Measurements from ENCODE around the gene HYAL2.

GRCh38 chr3:50354850-50355249 lies 32.3 kb upstream of the HYAL2 start:
- TF ChIP-seq CTCF (IDR thresholded peaks at IDR 0.05; ENCODE audit: poor library complexity, severe bottlenecking) (no peak), EZH2 (IDR thresholded peaks at IDR 0.05; ENCODE audit: borderline replicate concordance, insufficient read depth, low read length, poor library complexity, severe bottlenecking) (no peak), POLR2AphosphoS5 (IDR thresholded peaks at IDR 0.05) (no peak), EP300 (conservative IDR thresholded peaks at IDR 0.05; ENCODE audit: poor library complexity, severe bottlenecking) (no peak), RAD21 (conservative IDR thresholded peaks at IDR 0.05) (no peak), TAF1 (IDR thresholded peaks at IDR 0.05; ENCODE audit: low read depth) (no peak), MXI1 (conservative IDR thresholded peaks at IDR 0.05; ENCODE audit: poor library complexity, severe bottlenecking) (no peak), REST (IDR thresholded peaks at IDR 0.05; ENCODE audit: borderline replicate concordance) (no peak), SMC3 (conservative IDR thresholded peaks at IDR 0.05; ENCODE audit: poor library complexity) (no peak)

Data from neural cell (in vitro differentiated cells).